Psoas muscle (tissue), 8 donors: ENCODE data around the gene ZNF284. TPM values are rescaled to one million over a fixed set of nuclear protein-coding genes. Genes with fewer than 3 reads are reported as not detected.

ENCODE experiments used
- ATAC-seq, 4 donors: fragments of 200-7000 bp; cut with Tn5 transposase; one replicate each; pipeline ENCODE4 v1.9.1; 2020; ENCODE audit warnings: moderate library complexity in 3 of 4, mild to moderate bottlenecking in 2 of 4
- DNase-seq, 2 donors: peaks; one replicate each; pipeline ENCODE4 v3.0.0-alpha.2; 2020
- H3K27ac ChIP-seq: fragments of 200-600 bp; one replicate; pipeline ENCODE4 v1.8.0; 2022
- H3K27me3 ChIP-seq, 3 donors: fragments of 200-600 bp in 1 of 3; one replicate each; pipeline versions ENCODE4 v1.6.1 to v1.8.0; 2013 to 2022; ENCODE audit warnings: low read length in 2 of 3, mild to moderate bottlenecking in 2 of 3, moderate library complexity in 1 of 3; ENCODE audit not compliant: insufficient read depth in 3 of 3
- H3K36me3 ChIP-seq, 2 donors: fragments of 200-600 bp in 1 of 2; one replicate each; pipeline versions ENCODE4 v1.6.1 to v1.8.0; 2013 to 2022; ENCODE audit warnings: low read depth in 1 of 2, mild to moderate bottlenecking in 1 of 2, moderate library complexity in 1 of 2; ENCODE audit not compliant: insufficient read depth in 1 of 2
- H3K4me1 ChIP-seq: fragments of 200-600 bp; one replicate; pipeline ENCODE4 v1.8.0; 2022
- H3K4me3 ChIP-seq: fragments of 200-600 bp; one replicate; pipeline ENCODE4 v1.8.0; 2022; ENCODE audit warnings: mild to moderate bottlenecking
- H3K9me3 ChIP-seq: fragments of 200-600 bp; one replicate; pipeline ENCODE4 v1.8.0; 2022
- WGBS, 3 donors: extraction: QIAGEN DNeasy Blood & Tissue Kit; methylation state at CpG; one replicate each; pipeline versions ENCODE4 v1.1.6 to v1.1.7; 2013; 5-methylcytosine and 5-hydroxymethylcytosine counted together
- intact Hi-C, 2 donors: fragments of 100-400 bp; cut with DNase I; formaldehyde crosslinking; loops; one replicate each; pipeline versions ENCODE4 v1.11.0 to v1.14.2; 2022
- polyA plus RNA-seq, 3 donors: library from polyadenylated mRNA; stranded (reverse); fragments of 200-250 nt; gene quantifications; one replicate each; pipeline ENCODE4 v1.2.3, GENCODE V29; 2013
- total RNA-seq, 4 donors: library from RNA; stranded (reverse); fragmentation: NEBNext Ultra II Directional in 2 of 4; extraction: Animal tissue kit (Norgen Biotek cat#: 25700) in 2 of 4; gene quantifications; one replicate each; pipeline versions ENCODE4 v1.2.1 to v1.2.4, GENCODE V29; 2021 to 2023
- TF ChIP-seq, protein P1 (sequence below): fragments of 200-600 bp; IDR thresholded peaks from one replicate; pipeline ENCODE4 v1.8.0; 2022; ENCODE audit warnings: antibody characterized with exemption
- donor health status: healthy with polysubstance abuse.
- donor health status: DM: no; HTN: no; CAD: no; lungs with moderate emphysema.
- donor health status: Bipolar disorder and iron deficiency.
- donor health status: healthy.
- donor health status: DM: yes; HTN: yes; CAD: no.
- donor health status: DM: no; HTN: no; CAD: no.
- donor health status: DM: no; HTN: no; CAD: no.
- donor health status: DM: yes; HTN: yes; CAD: no.

ZNF284 gene
- total and polyA plus RNA-seq, 7 donors = 0.32 to 1.1 (median 0.74) TPM

DNA sequence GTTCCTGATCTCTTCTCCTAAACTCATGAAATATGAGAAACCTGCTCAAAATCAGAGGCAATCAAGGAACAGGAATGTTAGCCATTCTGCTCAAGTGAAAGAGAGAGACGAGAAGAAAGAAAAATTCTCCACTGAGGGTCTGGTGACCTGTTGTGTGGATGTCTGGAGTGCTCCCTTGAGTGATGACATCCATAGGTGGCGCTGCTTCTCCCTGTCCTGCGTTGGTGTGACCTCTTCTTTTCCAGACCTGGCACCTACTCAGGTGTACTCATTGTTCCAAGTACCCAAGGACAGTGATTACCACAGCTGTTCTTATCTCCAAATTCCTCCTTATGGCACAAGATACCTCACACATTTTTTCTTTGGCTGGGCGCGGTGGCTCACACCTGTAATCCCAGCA, 16.1 kb upstream of the ZNF284 start:
- no peak for ATAC-seq
- no peak for DNase-seq
- no peak overlapping the region for H3K27ac ChIP-seq
- 92 to 98% (median 96%) methylated on average over 5 of the region's 5 CpGs for WGBS, 3 donors
- H3K4me1 ChIP-seq = peaks cover 8% of the 10 kb centered on the region
- H3K36me3 ChIP-seq = peaks cover 11 to 49% of the 10 kb centered on the region in 2 donors
- intact Hi-C loops = loop anchor here (10.0 kb wide), 2 partner anchors 59 to 249 kb away; partner anchors contain the start of genes ZNF225 (in 1 of the 2) and ZNF235 (in 1 of the 2)
- H3K27me3 ChIP-seq = no peaks in the 10 kb centered on the region
- H3K9me3 ChIP-seq = peaks cover 17% of the 10 kb centered on the region
- H3K4me3 ChIP-seq = no peak overlapping the region
- TF ChIP-seq, protein P1, sequence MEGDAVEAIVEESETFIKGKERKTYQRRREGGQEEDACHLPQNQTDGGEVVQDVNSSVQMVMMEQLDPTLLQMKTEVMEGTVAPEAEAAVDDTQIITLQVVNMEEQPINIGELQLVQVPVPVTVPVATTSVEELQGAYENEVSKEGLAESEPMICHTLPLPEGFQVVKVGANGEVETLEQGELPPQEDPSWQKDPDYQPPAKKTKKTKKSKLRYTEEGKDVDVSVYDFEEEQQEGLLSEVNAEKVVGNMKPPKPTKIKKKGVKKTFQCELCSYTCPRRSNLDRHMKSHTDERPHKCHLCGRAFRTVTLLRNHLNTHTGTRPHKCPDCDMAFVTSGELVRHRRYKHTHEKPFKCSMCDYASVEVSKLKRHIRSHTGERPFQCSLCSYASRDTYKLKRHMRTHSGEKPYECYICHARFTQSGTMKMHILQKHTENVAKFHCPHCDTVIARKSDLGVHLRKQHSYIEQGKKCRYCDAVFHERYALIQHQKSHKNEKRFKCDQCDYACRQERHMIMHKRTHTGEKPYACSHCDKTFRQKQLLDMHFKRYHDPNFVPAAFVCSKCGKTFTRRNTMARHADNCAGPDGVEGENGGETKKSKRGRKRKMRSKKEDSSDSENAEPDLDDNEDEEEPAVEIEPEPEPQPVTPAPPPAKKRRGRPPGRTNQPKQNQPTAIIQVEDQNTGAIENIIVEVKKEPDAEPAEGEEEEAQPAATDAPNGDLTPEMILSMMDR = no peak

DNA sequence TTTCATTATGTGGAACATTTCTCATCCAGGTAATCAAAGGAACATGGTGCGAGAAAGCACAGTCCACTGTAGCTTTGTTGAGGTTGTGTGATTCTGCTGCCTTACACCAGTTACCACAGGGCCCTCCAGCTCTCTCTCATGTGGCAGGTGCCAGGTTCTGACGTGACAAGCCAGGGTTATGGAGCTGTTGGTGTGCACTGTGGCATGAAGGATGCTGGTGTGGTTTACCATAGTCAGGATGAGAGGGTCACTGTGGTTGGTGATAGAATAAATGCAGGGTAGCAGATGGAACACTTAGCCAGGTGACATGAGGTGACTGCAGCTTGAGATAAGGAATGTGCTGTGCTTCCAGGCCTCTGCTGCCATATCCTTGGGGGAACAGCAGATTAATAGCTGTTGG, 12.7 kb upstream of the ZNF284 start:
- DNase-seq (no peak), ATAC-seq (no peak)
- intact Hi-C loops = loop anchor here (10.0 kb wide), 2 partner anchors 56 to 246 kb away; partner anchors contain the start of genes ZNF225 (in 1 of the 2) and ZNF235 (in 1 of the 2)
- Histone ChIP-seq H3K36me3 (peaks cover 32 to 83% of the 10 kb centered on the region in 2 donors), H3K4me1 (no peaks in the 10 kb centered on the region), H3K27me3 (no peaks in the 10 kb centered on the region), H3K4me3 (no peak overlapping the region), H3K9me3 (peaks cover 36% of the 10 kb centered on the region), H3K27ac (no peak overlapping the region)
- TF ChIP-seq, protein P1 = no peak
- whole genome bisulfite sequencing, 3 donors = 91 to 98% (median 93%) methylated on average over 2 of the region's 2 CpGs

DNA sequence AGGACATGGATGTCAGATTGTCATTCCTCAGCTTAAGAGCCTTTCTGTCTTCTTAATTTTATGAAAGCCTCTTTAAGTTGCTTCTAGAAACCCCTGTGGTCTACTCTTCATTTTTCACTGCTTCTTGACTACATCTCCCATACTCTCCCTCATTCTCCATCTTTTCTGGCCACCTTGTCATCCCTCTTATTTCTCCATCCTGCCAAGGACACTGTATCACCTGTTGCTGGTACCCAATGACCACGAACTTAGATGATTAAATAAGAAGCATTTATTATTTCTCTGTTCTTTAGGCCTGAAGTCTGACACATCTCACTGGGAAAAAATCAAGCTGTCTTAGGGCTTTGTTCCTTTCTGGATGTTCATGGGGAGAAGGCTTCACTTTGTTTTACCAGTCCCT, 10.9 kb upstream of the ZNF284 start:
- no peak overlapping the region for H3K27ac ChIP-seq
- ATAC-seq (no peak), DNase-seq (no peak)
- no peak overlapping the region for H3K4me3 ChIP-seq
- intact Hi-C loops = no loop called here
- H3K9me3 ChIP-seq = peaks cover 46% of the 10 kb centered on the region
- H3K4me1 ChIP-seq = no peaks in the 10 kb centered on the region
- no peaks in the 10 kb centered on the region for H3K27me3 ChIP-seq
- peaks cover 32 to 83% of the 10 kb centered on the region in 2 donors for H3K36me3 ChIP-seq
- WGBS, 3 donors = 89 to 100% (median 95%) methylated on average over 1 of the region's 1 CpG
- TF ChIP-seq, protein P1 = no peak

DNA sequence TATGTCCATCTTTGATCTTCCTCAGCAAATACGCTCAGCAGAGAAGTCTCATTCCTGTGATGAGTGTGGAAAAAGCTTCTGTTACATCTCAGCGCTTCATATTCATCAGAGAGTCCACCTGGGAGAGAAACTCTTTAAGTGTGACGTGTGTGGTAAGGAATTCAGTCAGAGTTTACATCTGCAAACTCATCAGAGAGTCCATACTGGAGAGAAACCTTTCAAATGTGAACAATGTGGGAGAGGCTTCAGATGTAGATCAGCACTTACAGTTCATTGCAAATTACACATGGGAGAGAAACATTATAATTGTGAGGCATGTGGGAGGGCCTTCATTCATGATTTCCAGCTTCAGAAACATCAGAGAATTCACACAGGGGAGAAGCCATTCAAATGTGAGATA, 5.7 kb upstream of the ZNF284 start:
- TF ChIP-seq, protein P1 = no peak
- WGBS, 3 donors = 67 to 85% (median 79%) methylated on average over 3 of the region's 3 CpGs
- Histone ChIP-seq H3K27ac (no peak overlapping the region), H3K27me3 (no peaks in the 10 kb centered on the region), H3K4me3 (no peak overlapping the region), H3K4me1 (peaks cover 2% of the 10 kb centered on the region), H3K9me3 (peaks cover 89% of the 10 kb centered on the region), H3K36me3 (peaks cover 31 to 68% of the 10 kb centered on the region in 2 donors)
- DNase-seq (no peak), ATAC-seq (no peak)
- intact Hi-C loops = no loop called here

DNA sequence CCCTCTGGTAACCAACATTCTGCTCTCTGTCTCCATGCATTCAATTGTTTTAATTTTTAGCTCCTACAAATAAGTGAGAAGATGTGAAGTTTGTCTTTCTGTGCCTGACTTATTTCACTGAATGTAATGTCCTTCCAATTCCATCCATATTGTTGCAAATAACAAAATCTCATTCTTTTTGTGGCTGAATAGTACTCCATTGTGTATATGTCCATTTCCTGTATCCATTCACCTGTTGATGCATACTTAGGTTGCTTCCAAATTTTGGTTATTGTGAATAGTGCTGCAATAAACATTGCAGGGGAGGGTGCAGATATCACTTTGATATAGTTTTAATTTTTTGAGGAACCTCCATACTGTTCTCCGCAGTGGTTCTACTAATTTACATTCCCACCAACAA, 2.5 kb upstream of the ZNF284 start:
- H3K27ac ChIP-seq = no peak overlapping the region
- DNase-seq = no peak

More for the DNA sequence above, 2.5 kb upstream of the ZNF284 start:
- Histone ChIP-seq H3K27me3 (no peaks in the 10 kb centered on the region), H3K36me3 (peaks cover 13 to 37% of the 10 kb centered on the region in 2 donors), H3K4me3 (no peak overlapping the region), H3K4me1 (peaks cover 10% of the 10 kb centered on the region), H3K9me3 (peaks cover 73% of the 10 kb centered on the region)
- ATAC-seq = no peak
- intact Hi-C loops = no loop called here
- 86 to 96% (median 89%) methylated on average over 1 of the region's 1 CpG for WGBS, 3 donors
- TF ChIP-seq, protein P1 = no peak
